HFF-Myc (cell line): Measurements from ENCODE around the gene EPM2A.

Source experiments
- DNase-seq: peaks from one replicate; pipeline ENCODE4 v3.0.0-alpha.2; 2011; ENCODE audit warnings: low read depth; ENCODE audit errors: extremely low read depth
- H3K4me3 ChIP-seq: replicated peaks from 2 replicates; pipeline ENCODE4 v1.5.1; 2011; ENCODE audit warnings: low read depth, mild to moderate bottlenecking, control low read depth, low read length
- TF ChIP-seq, protein P1 (sequence below): IDR thresholded peaks from 2 replicates; pipeline ENCODE4 v1.5.1; 2012; ENCODE audit warnings: mild to moderate bottlenecking, low read depth, low read length, control low read depth; ENCODE audit errors: missing control alignments

The EPM2A gene

DNA sequence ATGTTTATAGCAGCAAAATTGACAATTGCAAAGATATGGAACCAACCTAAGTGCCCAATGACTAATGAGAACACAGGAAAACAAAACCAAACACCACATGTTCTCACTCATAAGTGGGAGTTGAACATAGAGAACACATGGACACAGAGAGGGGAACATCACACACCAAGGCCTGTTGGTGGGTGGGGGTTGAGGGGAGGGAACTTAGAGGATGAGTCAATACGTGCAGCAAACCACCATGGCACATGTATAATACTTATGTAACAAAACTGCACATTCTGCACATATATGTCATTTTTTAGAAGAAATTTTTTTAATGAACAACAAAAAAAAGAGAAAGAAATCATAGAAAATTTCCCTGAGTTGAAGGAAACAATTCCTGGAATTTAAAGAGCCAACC, 3.9 kb downstream of the EPM2A start:
- H3K4me3 ChIP-seq = no peak overlapping the region
- TF ChIP-seq, protein P1, sequence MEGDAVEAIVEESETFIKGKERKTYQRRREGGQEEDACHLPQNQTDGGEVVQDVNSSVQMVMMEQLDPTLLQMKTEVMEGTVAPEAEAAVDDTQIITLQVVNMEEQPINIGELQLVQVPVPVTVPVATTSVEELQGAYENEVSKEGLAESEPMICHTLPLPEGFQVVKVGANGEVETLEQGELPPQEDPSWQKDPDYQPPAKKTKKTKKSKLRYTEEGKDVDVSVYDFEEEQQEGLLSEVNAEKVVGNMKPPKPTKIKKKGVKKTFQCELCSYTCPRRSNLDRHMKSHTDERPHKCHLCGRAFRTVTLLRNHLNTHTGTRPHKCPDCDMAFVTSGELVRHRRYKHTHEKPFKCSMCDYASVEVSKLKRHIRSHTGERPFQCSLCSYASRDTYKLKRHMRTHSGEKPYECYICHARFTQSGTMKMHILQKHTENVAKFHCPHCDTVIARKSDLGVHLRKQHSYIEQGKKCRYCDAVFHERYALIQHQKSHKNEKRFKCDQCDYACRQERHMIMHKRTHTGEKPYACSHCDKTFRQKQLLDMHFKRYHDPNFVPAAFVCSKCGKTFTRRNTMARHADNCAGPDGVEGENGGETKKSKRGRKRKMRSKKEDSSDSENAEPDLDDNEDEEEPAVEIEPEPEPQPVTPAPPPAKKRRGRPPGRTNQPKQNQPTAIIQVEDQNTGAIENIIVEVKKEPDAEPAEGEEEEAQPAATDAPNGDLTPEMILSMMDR = no peak
- DNase-seq = no peak

DNA sequence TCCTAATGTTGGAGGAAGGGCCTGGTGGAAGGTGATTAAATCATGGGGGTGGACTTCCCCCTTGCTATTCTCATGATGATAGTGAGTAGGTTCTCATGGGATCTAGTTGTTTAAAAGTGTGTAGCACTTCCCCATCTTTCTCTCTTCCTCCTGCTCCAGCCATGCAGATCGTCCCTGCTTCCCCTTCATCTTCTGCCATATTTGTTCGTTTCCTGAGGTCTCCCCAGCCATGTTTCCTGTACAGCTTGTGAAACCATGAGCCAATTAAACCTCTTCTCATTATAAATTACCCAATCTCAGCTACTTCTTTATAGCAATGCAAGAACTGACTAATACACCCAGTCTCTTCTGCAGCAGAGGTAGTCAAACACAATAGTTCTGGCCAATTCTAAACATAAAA, 5.4 kb downstream of the EPM2A start:
- no peak overlapping the region for H3K4me3 ChIP-seq
- TF ChIP-seq, protein P1 = no peak
- no peak for DNase-seq

DNA sequence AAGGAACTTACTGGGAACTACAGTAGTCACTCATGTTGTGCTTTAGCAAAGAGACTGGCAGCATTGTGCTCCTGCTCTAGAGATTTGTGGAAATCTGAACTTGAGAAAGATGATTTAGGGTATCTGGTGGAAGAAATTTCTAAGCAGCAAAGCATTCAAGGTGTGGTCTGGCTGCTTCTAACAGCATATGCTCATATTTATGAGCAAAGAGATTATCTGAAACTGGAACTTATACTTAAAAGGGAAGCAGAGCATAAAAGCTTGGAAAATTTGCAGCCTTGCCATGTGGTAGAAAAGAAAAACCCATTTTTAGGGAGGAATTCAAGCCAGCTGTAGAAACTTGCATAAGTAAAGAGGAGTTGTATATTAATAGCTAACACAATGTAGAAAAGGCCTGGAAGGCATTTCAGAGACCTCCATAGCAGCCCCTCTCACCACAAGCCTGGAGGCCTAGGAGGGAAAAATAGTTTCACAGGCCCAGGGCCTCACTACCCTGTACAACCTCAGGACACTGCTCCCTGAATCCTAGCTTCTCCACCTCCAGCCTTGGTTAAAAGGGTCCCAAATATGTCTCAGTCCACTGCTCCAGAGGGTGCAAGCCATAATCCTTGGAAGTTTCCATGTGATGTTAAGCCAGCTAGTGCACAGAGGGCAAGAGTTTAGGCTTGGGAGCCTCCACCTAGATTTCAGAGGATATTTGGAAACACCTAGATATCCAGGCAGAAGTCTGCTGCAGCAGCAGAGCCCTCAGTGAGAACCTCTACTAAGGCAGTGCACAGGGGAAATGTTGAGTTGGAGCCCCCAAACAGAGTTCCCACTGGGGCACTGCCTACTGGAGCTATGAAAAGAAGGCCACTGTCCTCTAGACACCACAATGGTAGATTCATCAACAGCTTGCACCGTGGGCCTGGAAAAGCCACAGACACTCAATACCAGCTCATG, 6.6 kb downstream of the EPM2A start:
- TF ChIP-seq, protein P1 = no peak
- no peak overlapping the region for H3K4me3 ChIP-seq
- DNase-seq = no peak

DNA sequence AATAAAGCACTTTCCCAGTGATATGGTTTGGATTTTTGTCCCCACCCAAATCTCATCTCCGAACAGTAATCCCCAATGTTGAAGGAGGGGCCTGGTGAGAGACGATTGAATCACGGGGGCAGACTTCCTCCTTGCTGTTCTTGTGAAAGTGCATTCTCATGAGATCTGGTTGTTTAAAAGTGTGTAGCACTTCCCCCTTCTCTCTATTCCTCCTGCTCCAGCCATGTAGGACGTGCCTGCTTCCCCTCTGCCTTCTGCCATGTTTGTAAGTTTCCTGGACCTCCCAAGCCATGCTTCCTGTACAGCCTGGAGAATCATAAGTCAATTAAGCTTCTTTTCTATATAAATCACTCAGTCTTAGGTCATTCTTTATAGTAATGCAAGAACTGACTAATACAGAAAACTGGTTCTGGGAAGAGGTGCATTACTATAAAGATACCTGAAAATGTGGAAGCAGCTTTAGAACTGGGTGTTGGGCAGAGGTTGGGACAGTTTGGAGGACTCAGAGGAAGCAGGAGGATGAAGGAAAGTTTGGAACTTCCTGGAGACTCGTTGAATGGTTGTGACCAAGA, 7.4 kb downstream of the EPM2A start:
- no peak overlapping the region for H3K4me3 ChIP-seq
- TF ChIP-seq, protein P1 = no peak
- DNase-seq = no peak

DNA sequence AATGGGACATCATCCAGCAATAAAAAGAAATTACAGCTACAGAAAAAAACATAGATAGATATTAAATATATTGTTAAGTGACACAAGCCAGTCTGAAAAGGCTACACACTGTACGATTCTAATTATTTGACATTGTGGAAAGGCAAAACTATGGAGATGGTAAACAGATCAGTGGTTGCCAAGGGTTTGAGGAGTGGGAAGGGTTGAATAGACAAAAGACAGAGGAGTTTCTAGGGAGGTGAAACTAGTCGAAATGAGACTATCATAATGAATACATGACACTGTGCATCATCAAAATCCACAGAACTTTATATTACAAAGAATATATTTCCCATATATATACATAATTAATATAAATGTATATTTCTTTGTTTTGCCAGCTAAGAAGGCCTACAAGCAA, 9.8 kb downstream of the EPM2A start:
- no peak overlapping the region for H3K4me3 ChIP-seq
- no peak for DNase-seq
- TF ChIP-seq, protein P1 = no peak

DNA sequence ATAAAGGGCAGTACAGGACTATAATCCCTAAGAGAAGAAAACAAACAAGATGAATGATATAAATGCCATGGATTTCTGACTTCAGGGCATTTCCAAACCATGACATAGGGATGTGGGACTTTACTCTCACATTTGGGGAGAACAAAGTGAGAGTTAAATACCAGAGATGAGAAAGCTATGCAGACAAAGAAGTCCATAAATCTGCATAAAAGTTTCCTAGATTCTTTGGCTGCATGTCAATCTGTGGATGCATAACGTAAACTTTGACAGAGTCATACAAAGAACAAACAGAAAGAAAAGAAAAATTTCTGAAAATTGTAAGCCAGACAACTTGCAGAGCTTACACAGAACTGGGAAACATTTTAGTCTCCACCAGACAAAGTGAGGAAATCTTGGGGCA, 11.7 kb downstream of the EPM2A start:
- TF ChIP-seq, protein P1 = no peak
- H3K4me3 ChIP-seq = no peak overlapping the region
- DNase-seq = no peak
